Body of pancreas (tissue), 4 donors: ENCODE results near the gene CAMK2A. TPM values are rescaled to one million over a fixed set of nuclear protein-coding genes. Genes with fewer than 3 reads are reported as not detected.
A peak's percentile ranks its signal among the peaks of the same experiment; 100 is the strongest.

ENCODE experiments used
- ATAC-seq: fragments of 150-250 bp; one replicate; pipeline ENCODE4 v1.9.1; 2016
- DNase-seq, 4 donors: peaks; one replicate each; pipeline ENCODE4 v3.0.0-alpha.2; 2019
- H3K27ac ChIP-seq, 4 donors: fragments of 200-600 bp; sonication (generic); 1 replicate in 3 of 4; 2 replicates in 1 of 4; pipeline versions ENCODE4 v1.5.1 to v1.6.1; 2016 to 2019; ENCODE audit warnings: mild to moderate bottlenecking in 1 of 4, mixed read lengths in 1 of 4, moderate library complexity in 1 of 4
- H3K27me3 ChIP-seq, 2 donors: fragments of 200-600 bp; sonication (generic); one replicate each; pipeline ENCODE4 v1.6.0; 2016; ENCODE audit warnings: mild to moderate bottlenecking in 1 of 2
- H3K36me3 ChIP-seq, 2 donors: fragments of 200-600 bp; sonication (generic); replicated peaks in 1 of 2; 2 replicates each; pipeline ENCODE4 v1.5.1; 2016; ENCODE audit warnings: low read depth in 2 of 2; ENCODE audit not compliant: insufficient read depth in 1 of 2
- H3K4me1 ChIP-seq: fragments of 200-600 bp; sonication (generic); one replicate; pipeline ENCODE4 v1.6.0; 2016
- H3K4me3 ChIP-seq, 2 donors: fragments of 200-600 bp; sonication (generic); 1 replicate in 1 of 2; 2 replicates in 1 of 2; pipeline ENCODE4 v1.5.1; 2016 to 2019
- H3K9me3 ChIP-seq, 3 donors: fragments of 200-600 bp; sonication (generic); 1 replicate in 2 of 3; 2 replicates in 1 of 3; pipeline ENCODE4 v1.5.1; 2016
- CTCF ChIP-seq, 7 experiments: fragments of 450-650 bp in 4 of 7; fragments of 200-600 bp in 3 of 7; sonication (generic) in 3 of 7; IDR thresholded peaks; one replicate each; pipeline ENCODE4 v1.5.1; 2016 to 2019; ENCODE audit warnings: antibody characterized with exemption in 7 of 7
- POLR2A ChIP-seq, 3 donors: fragments of 450-650 bp; IDR thresholded peaks; one replicate each; pipeline ENCODE4 v1.6.1; 2016; ENCODE audit warnings: antibody characterized with exemption in 3 of 3, mild to moderate bottlenecking in 2 of 3
- WGBS, 2 donors: methylation state at CpG; one replicate each; pipeline ENCODE4 v1.1.5; 2017; 5-methylcytosine and 5-hydroxymethylcytosine counted together
- intact Hi-C: fragments of 100-400 bp; cut with DNase I; formaldehyde crosslinking; loops from one replicate; pipeline ENCODE4 v1.15.1; 2023
- total RNA-seq, 2 donors: library from RNA; depleted of rRNA; stranded (reverse); fragments of >200 nt; gene quantifications; one replicate each; pipeline ENCODE4 v1.1.0, GENCODE V29; 2016

CAMK2A gene
- total RNA-seq, 2 donors from 2014 or later, result 0.26 TPM; not detected in 1

GRCh38 chr5:150209099-150209635 is 80.4 kb downstream of the CAMK2A start:
- peak in 3 of 4 donors; percentile 35 to 55 (median 39) for DNase-seq
- WGBS, 2 donors, result 54 to 88% methylated on average over 10 to 21 of the region's 21 CpGs
- H3K27me3 ChIP-seq, result no peaks in the 10 kb centered on the region
- peak; percentile 68 for ATAC-seq
- no peaks in the 10 kb centered on the region for H3K9me3 ChIP-seq
- TF ChIP-seq POLR2A (IDR thresholded peaks at IDR 0.05) (peak in 1 of 3 donors; percentile 17), CTCF (IDR thresholded peaks at IDR 0.05) (no peak)
- no peaks in the 10 kb centered on the region for H3K4me1 ChIP-seq
- no peak overlapping the region for H3K27ac ChIP-seq
- no peaks in the 10 kb centered on the region for H3K36me3 ChIP-seq
- intact Hi-C loops, result no loop called here
- H3K4me3 ChIP-seq, result no peak overlapping the region

GRCh38 chr5:150208187-150209098 is 81.1 kb downstream of the CAMK2A start:
- no peak for ATAC-seq
- no peaks in the 10 kb centered on the region for H3K4me1 ChIP-seq

GRCh38 chr5:150206779-150207115 is 82.8 kb downstream of the CAMK2A start:
- intact Hi-C loops, result no loop called here
- H3K4me3 ChIP-seq, result no peak overlapping the region
- DNase-seq, result no peak

More at GRCh38 chr5:150208187-150209098, 81.1 kb downstream of the CAMK2A start:
- TF ChIP-seq CTCF (IDR thresholded peaks at IDR 0.05), result no peak
- no peak for TF ChIP-seq POLR2A (IDR thresholded peaks at IDR 0.05)
- no peak overlapping the region for H3K4me3 ChIP-seq
- DNase-seq, result no peak
- H3K27me3 ChIP-seq, result no peaks in the 10 kb centered on the region
- intact Hi-C loops, result no loop called here
- no peaks in the 10 kb centered on the region for H3K36me3 ChIP-seq
- no peak overlapping the region for H3K27ac ChIP-seq
- WGBS, 2 donors, result 70 to 83% methylated on average over 12 to 19 of the region's 19 CpGs
- H3K9me3 ChIP-seq, result no peaks in the 10 kb centered on the region

GRCh38 chr5:150206098-150206778 is 83.3 kb downstream of the CAMK2A start:
- no peak for DNase-seq
- intact Hi-C loops, result no loop called here
- Histone ChIP-seq H3K27me3 (no peaks in the 10 kb centered on the region), H3K27ac (no peak overlapping the region), H3K9me3 (no peaks in the 10 kb centered on the region), H3K4me3 (no peak overlapping the region), H3K36me3 (no peaks in the 10 kb centered on the region), H3K4me1 (no peaks in the 10 kb centered on the region)
- no peak for ATAC-seq
- TF ChIP-seq CTCF (IDR thresholded peaks at IDR 0.05) (no peak), POLR2A (IDR thresholded peaks at IDR 0.05) (no peak)
- WGBS, 2 donors, result 83 to 86% methylated on average over 6 of the region's 6 CpGs

More at GRCh38 chr5:150206779-150207115, 82.8 kb downstream of the CAMK2A start:
- no peak for ATAC-seq
- TF ChIP-seq CTCF (IDR thresholded peaks at IDR 0.05), result no peak
- no peak for TF ChIP-seq POLR2A (IDR thresholded peaks at IDR 0.05)
- H3K27me3 ChIP-seq, result no peaks in the 10 kb centered on the region
- H3K9me3 ChIP-seq, result no peaks in the 10 kb centered on the region
- no peaks in the 10 kb centered on the region for H3K36me3 ChIP-seq
- no peak overlapping the region for H3K27ac ChIP-seq
- H3K4me1 ChIP-seq, result no peaks in the 10 kb centered on the region
- WGBS, 2 donors, result 81 to 88% methylated on average over 5 to 6 of the region's 6 CpGs
